Stimulated activated naive B cell treated with anti-CD40 and anti-IgM and Interleukin-4, amounts not matched to agents 10 μg/mL and 1 μg/mL and 100 μg/mL, for 72 hours (primary cell): ENCODE measurements around the gene OR10C1.

Experiments
- ATAC-seq, 2 donors: fragments of 150-1000 bp; cut with Tn5 transposase; replicated peaks; 2 replicates each; pipeline ENCODE4 v1.10.0; 2021; ENCODE audit warnings: moderate library complexity in 1 of 2
- DNase-seq: peaks from one replicate; pipeline ENCODE4 v3.0.0; 2021
- H3K27ac Mint-ChIP-seq: one replicate; pipeline ENCODE4 v1.8.0; 2022; ENCODE audit warnings: mild to moderate bottlenecking, mixed read lengths
- H3K27me3 Mint-ChIP-seq, 2 donors: one replicate each; pipeline ENCODE4 v1.8.0; 2022; ENCODE audit warnings: mixed read lengths in 2 of 2
- H3K36me3 Mint-ChIP-seq, 2 donors: one replicate each; pipeline ENCODE4 v1.8.0; 2022; ENCODE audit warnings: mixed read lengths in 2 of 2, mild to moderate bottlenecking in 1 of 2
- H3K4me1 Mint-ChIP-seq, 2 donors: one replicate each; pipeline ENCODE4 v1.8.0; 2022; ENCODE audit warnings: mixed read lengths in 2 of 2, mild to moderate bottlenecking in 1 of 2
- H3K4me3 Mint-ChIP-seq, 2 donors: one replicate each; pipeline ENCODE4 v1.8.0; 2022; ENCODE audit warnings: mild to moderate bottlenecking in 2 of 2, mixed read lengths in 2 of 2, moderate library complexity in 1 of 2
- H3K9me3 Mint-ChIP-seq, 2 donors: one replicate each; pipeline ENCODE4 v1.8.0; 2022; ENCODE audit warnings: mixed read lengths in 2 of 2, mild to moderate bottlenecking in 1 of 2

Gene OR10C1

DNA sequence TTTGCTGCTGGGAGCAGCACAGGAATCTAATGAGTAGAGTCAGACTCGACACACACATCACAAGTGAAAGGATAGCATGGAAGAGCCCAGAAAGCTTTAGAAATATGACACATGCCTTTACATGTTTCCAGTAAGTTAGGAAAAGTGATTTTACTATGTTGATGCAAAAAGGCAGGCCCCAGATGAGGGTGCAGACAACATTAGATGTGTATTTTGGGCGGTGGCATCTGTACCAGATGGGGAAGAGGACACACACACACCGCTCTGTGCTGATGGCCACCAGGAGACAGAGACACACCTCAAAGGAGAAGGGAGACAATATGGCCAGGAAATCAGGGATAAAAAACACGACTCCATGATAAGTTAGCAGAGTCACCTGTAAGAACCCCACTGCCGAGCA, 48.0 kb downstream of the OR10C1 start:
- H3K27me3 Mint-ChIP-seq = peaks cover 10 to 15% of the 10 kb centered on the region in 2 donors
- H3K9me3 Mint-ChIP-seq = peaks cover 2 to 4% of the 10 kb centered on the region in 2 donors
- H3K4me3 Mint-ChIP-seq = no peak overlapping the region
- DNase-seq = no peak
- no peak overlapping the region for H3K27ac Mint-ChIP-seq
- no peak for ATAC-seq
- no peaks in the 10 kb centered on the region for H3K36me3 Mint-ChIP-seq
- no peaks in the 10 kb centered on the region for H3K4me1 Mint-ChIP-seq

DNA sequence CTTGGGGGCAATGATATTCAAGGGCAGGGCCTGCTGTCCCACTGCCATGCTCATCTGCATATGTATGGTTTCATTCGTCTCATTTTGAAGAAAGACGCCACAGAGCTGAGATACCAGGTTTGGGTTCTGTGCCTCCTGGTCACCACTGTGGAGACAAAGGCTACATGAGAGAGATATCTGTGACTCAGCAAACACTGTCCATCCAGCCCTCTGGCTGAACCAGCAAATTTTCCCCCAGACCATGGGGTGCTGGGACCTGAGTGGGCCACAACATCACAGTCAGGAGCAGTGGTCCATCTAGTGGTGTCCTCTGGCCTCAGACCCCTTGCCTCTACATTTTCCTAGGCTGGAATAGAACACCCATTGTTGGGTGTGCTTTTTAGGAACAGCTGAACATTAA, 48.6 kb downstream of the OR10C1 start, which contains the start of gene MAS1L:
MAS1L (minus strand) TSS at position 297 of the 400 bp plus-strand sequence; CDS start at position 243, 54 bp downstream.
- no peak within 1 kb of the TSS for H3K4me3 Mint-ChIP-seq
- peaks cover 0 to 4% of the 10 kb centered on the region in 2 donors for H3K9me3 Mint-ChIP-seq
- no peaks in the 10 kb centered on the region for H3K36me3 Mint-ChIP-seq
- H3K27ac Mint-ChIP-seq = no peak within 1 kb of the TSS
- H3K4me1 Mint-ChIP-seq = no peaks in the 10 kb centered on the region
- peaks cover 10 to 15% of the 10 kb centered on the region in 2 donors for H3K27me3 Mint-ChIP-seq
- DNase-seq (no peak), ATAC-seq (no peak)

DNA sequence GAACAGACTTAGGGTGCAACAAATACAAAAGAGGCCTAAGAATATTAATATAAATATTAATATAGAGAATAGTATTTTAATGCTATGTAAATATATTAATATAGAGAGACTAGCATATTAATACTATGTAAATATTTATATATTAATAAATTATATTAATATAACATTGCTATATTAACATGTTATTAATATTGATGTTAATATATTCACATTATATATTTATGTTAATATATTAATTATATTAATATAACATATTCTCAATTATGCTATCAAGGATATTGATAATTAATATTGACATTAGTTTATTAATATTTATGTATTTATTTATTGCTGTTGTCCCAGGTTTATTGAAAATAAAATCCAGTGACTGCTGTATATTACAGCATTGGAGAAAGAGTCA, 49.8 kb downstream of the OR10C1 start:
- Mint-ChIP-seq H3K27me3 (peaks cover 10 to 15% of the 10 kb centered on the region in 2 donors), H3K36me3 (no peaks in the 10 kb centered on the region), H3K27ac (no peak overlapping the region), H3K4me1 (no peaks in the 10 kb centered on the region), H3K9me3 (peaks cover 0 to 4% of the 10 kb centered on the region in 2 donors), H3K4me3 (no peak overlapping the region)
- no peak for DNase-seq
- no peak for ATAC-seq

DNA sequence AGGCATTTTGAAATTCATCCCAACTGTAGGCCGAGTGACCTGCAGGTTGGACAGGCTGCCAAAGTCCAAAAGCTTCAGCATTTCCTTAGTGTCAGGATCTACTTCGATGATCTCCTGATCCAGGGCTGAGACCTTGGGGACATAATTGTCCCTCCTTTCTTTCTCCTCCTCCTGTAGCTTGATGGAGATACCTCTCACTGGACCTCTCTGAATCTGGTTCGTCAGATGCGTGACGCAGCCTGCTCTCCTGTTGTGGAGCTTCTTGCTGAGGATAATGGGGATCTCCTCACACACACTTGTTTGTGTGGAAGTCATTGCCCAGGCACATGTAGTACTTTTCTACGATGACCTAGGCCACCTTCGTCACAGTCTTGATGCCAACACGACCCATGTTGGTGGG, 50.2 kb downstream of the OR10C1 start:
- ATAC-seq (no peak), DNase-seq (no peak)
- Mint-ChIP-seq H3K9me3 (peaks cover 0 to 4% of the 10 kb centered on the region in 2 donors), H3K27ac (no peak overlapping the region), H3K36me3 (no peaks in the 10 kb centered on the region), H3K4me3 (no peak overlapping the region), H3K27me3 (peaks cover 10 to 15% of the 10 kb centered on the region in 2 donors), H3K4me1 (no peaks in the 10 kb centered on the region)

DNA sequence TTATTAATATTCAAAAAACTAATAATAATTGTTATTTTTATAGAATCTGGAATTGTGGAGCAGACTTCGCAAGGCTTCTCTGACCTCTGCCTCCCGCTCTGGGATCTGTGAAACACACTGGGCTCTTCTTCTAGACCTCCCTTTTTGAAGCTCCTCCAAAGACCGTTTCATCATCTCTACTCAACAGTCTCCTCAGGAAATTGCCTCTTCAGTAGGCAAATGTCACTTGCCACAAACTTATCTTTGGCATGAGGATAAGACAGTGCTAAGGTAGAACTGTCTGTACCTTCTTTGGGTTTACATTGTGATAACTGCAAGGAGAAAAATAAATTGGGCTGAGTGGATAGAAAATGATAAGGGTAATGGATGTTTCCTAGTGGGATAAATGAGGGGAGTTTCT, 50.9 kb downstream of the OR10C1 start:
- Mint-ChIP-seq H3K4me1 (no peaks in the 10 kb centered on the region), H3K27ac (no peak overlapping the region), H3K36me3 (no peaks in the 10 kb centered on the region), H3K27me3 (peaks cover 10 to 19% of the 10 kb centered on the region in 2 donors), H3K9me3 (peaks cover 0 to 4% of the 10 kb centered on the region in 2 donors), H3K4me3 (no peak overlapping the region)
- no peak for ATAC-seq
- no peak for DNase-seq

DNA sequence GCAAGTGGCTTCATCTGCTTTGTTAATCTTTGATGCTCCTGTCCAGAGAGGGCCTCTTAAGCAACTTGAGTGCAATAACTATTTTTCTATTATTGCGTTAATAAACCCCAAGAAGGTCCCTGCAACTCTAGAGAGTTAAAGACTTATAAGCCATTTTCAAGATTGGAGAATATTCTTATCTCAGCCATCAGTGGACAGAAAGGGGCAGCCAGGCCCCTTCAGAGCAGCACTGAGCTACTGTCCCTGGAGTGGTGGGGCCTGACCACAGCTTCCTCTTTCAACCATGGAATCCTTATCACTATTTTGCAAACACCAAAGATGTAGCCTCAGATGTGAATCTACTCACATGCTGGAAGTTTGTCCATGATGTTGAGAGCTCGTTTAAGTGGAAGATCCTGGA, 51.4 kb downstream of the OR10C1 start:
- DNase-seq = no peak
- peaks cover 0 to 4% of the 10 kb centered on the region in 2 donors for H3K9me3 Mint-ChIP-seq
- no peaks in the 10 kb centered on the region for H3K4me1 Mint-ChIP-seq
- ATAC-seq = no peak
- peaks cover 12 to 24% of the 10 kb centered on the region in 2 donors for H3K27me3 Mint-ChIP-seq
- no peak overlapping the region for H3K27ac Mint-ChIP-seq
- no peaks in the 10 kb centered on the region for H3K36me3 Mint-ChIP-seq
- no peak overlapping the region for H3K4me3 Mint-ChIP-seq
